Measurements from ENCODE around the gene LTBR.

The LTBR gene

GRCh38 chr12:6438345-6438744 is 54.4 kb downstream of the LTBR start:
- TF ChIP-seq MAX (IDR thresholded peaks at IDR 0.05; ENCODE audit: low read depth, low read length) (no peak), CTCF (IDR thresholded peaks at IDR 0.05; ENCODE audit: low read depth, low read length) (no peak), MYC (IDR thresholded peaks at IDR 0.05; ENCODE audit: low read depth, low read length) (no peak), POLR2A (IDR thresholded peaks at IDR 0.05; ENCODE audit: extremely low read depth, insufficient read length) (no peak)
- no peak for DNase-seq (ENCODE audit: low read depth)
- H3K4me3 ChIP-seq (ENCODE audit: low read depth, low read length): no peak overlapping the region

GRCh38 chr12:6440391-6440790 is 56.4 kb downstream of the LTBR start:
- TF ChIP-seq CTCF (IDR thresholded peaks at IDR 0.05; ENCODE audit: low read depth, low read length): no peak
- no peak for TF ChIP-seq MYC (IDR thresholded peaks at IDR 0.05; ENCODE audit: low read depth, low read length)
- TF ChIP-seq MAX (IDR thresholded peaks at IDR 0.05; ENCODE audit: low read depth, low read length): no peak
- no peak for TF ChIP-seq POLR2A (IDR thresholded peaks at IDR 0.05; ENCODE audit: extremely low read depth, insufficient read length)
- DNase-seq (ENCODE audit: low read depth): no peak
- H3K4me3 ChIP-seq (ENCODE audit: low read depth, low read length): no peak overlapping the region
